ENCODE data around the gene TESK1. TPM values are rescaled to one million over a fixed set of nuclear protein-coding genes. Genes with fewer than 3 reads are reported as not detected.

The TESK1 gene
- total and polyA plus RNA-seq, 2 experiments from 2014 or later: 6.8 to 10.7 TPM

GRCh38 chr9:35558185-35558584, 46.9 kb upstream of the TESK1 start:
- H3K27me3 ChIP-seq (ENCODE audit: insufficient read depth): no peaks in the 10 kb centered on the region
- DNase-seq (ENCODE audit: low spot score) (no peak), ATAC-seq (no peak)
- no peak overlapping the region for H3K27ac Mint-ChIP-seq
- no peaks in the 10 kb centered on the region for H3K4me1 ChIP-seq (ENCODE audit: insufficient read depth)
- H3K79me2 ChIP-seq (replicated peaks; ENCODE audit: insufficient read depth): no peaks in the 10 kb centered on the region
- H2AFZ ChIP-seq: no peak overlapping the region
- H3K4me3 Mint-ChIP-seq: no peak overlapping the region
- TF ChIP-seq NANOG (IDR thresholded peaks at IDR 0.05; ENCODE audit: borderline replicate concordance): no peak
- no peak for TF ChIP-seq ZNF114 (CRISPR knock-in tag; IDR thresholded peaks at IDR 0.05)
- TF ChIP-seq POLR2AphosphoS5 (IDR thresholded peaks at IDR 0.05; ENCODE audit: low read depth): no peak
- no peak for TF ChIP-seq EZH2phosphoT487 (IDR thresholded peaks at IDR 0.05; ENCODE audit: unreplicated experiment)
- no peak for TF ChIP-seq JUNB (IDR thresholded peaks at IDR 0.05; ENCODE audit: unreplicated experiment)
- TF ChIP-seq ETS1 (IDR thresholded peaks at IDR 0.05): no peak
- no peak for TF ChIP-seq ZNF462 (CRISPR knock-in tag; IDR thresholded peaks at IDR 0.05)
- TF ChIP-seq, protein P1, sequence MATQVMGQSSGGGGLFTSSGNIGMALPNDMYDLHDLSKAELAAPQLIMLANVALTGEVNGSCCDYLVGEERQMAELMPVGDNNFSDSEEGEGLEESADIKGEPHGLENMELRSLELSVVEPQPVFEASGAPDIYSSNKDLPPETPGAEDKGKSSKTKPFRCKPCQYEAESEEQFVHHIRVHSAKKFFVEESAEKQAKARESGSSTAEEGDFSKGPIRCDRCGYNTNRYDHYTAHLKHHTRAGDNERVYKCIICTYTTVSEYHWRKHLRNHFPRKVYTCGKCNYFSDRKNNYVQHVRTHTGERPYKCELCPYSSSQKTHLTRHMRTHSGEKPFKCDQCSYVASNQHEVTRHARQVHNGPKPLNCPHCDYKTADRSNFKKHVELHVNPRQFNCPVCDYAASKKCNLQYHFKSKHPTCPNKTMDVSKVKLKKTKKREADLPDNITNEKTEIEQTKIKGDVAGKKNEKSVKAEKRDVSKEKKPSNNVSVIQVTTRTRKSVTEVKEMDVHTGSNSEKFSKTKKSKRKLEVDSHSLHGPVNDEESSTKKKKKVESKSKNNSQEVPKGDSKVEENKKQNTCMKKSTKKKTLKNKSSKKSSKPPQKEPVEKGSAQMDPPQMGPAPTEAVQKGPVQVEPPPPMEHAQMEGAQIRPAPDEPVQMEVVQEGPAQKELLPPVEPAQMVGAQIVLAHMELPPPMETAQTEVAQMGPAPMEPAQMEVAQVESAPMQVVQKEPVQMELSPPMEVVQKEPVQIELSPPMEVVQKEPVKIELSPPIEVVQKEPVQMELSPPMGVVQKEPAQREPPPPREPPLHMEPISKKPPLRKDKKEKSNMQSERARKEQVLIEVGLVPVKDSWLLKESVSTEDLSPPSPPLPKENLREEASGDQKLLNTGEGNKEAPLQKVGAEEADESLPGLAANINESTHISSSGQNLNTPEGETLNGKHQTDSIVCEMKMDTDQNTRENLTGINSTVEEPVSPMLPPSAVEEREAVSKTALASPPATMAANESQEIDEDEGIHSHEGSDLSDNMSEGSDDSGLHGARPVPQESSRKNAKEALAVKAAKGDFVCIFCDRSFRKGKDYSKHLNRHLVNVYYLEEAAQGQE (IDR thresholded peaks at IDR 0.05; ENCODE audit: unreplicated experiment): no peak
- TF ChIP-seq, protein P2, sequence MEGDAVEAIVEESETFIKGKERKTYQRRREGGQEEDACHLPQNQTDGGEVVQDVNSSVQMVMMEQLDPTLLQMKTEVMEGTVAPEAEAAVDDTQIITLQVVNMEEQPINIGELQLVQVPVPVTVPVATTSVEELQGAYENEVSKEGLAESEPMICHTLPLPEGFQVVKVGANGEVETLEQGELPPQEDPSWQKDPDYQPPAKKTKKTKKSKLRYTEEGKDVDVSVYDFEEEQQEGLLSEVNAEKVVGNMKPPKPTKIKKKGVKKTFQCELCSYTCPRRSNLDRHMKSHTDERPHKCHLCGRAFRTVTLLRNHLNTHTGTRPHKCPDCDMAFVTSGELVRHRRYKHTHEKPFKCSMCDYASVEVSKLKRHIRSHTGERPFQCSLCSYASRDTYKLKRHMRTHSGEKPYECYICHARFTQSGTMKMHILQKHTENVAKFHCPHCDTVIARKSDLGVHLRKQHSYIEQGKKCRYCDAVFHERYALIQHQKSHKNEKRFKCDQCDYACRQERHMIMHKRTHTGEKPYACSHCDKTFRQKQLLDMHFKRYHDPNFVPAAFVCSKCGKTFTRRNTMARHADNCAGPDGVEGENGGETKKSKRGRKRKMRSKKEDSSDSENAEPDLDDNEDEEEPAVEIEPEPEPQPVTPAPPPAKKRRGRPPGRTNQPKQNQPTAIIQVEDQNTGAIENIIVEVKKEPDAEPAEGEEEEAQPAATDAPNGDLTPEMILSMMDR (conservative IDR thresholded peaks at IDR 0.05; ENCODE audit: low read depth in 2 of 2): no peak
- no peak for TF ChIP-seq STAT1 (IDR thresholded peaks at IDR 0.05; ENCODE audit: unreplicated experiment)
- no peak for TF ChIP-seq ZNF331 (CRISPR knock-in tag; IDR thresholded peaks at IDR 0.05; ENCODE audit: low read depth)
- TF ChIP-seq CREB1 (CRISPR knock-in tag; IDR thresholded peaks at IDR 0.05; ENCODE audit: low read depth): no peak
- no peak for TF ChIP-seq EZH2 (IDR thresholded peaks at IDR 0.05; ENCODE audit: low read depth, unreplicated experiment)
- peaks cover 7% of the 10 kb centered on the region for H3K27me3 Mint-ChIP-seq (ENCODE audit: insufficient read depth, low read depth, poor library complexity)
- H4K20me1 ChIP-seq (replicated peaks; ENCODE audit: insufficient read depth): no peaks in the 10 kb centered on the region
- H3K4me2 ChIP-seq: no peak overlapping the region
- peaks cover 2% of the 10 kb centered on the region; the same call in 1 of the 3 replicates for H3K36me3 Mint-ChIP-seq (ENCODE audit: low read depth)
- H3K27ac ChIP-seq (ENCODE audit: low read depth): no peak overlapping the region
- no peaks in the 10 kb centered on the region for H3F3A ChIP-seq (replicated peaks; ENCODE audit: low read depth)
- no peaks in the 10 kb centered on the region for H3K9me2 ChIP-seq (ENCODE audit: insufficient read depth)
- H3K4me3 ChIP-seq: no peak overlapping the region
- H3K9me3 Mint-ChIP-seq: no peaks in the 10 kb centered on the region
- H3K4me1 Mint-ChIP-seq: peaks cover 4% of the 10 kb centered on the region; the same call in 2 of the 3 replicates
- H3K36me3 ChIP-seq (ENCODE audit: insufficient read depth): no peaks in the 10 kb centered on the region
